NCI-H345 treated with DMSO at 0.1 percent for 48 hours (cell line): ENCODE measurements around the gene ARID5A.
"Not testable (repeated sequence)": the region's sequence is repeated elsewhere in the genome, so short reads cannot be mapped to it uniquely, and the experiment has no call there.

Experiments used
- DNase-seq: peaks from one replicate; lab custom pipeline; 2025; ENCODE audit not compliant: unreplicated experiment; lab: John Stamatoyannopoulos, UW

ARID5A gene

DNA sequence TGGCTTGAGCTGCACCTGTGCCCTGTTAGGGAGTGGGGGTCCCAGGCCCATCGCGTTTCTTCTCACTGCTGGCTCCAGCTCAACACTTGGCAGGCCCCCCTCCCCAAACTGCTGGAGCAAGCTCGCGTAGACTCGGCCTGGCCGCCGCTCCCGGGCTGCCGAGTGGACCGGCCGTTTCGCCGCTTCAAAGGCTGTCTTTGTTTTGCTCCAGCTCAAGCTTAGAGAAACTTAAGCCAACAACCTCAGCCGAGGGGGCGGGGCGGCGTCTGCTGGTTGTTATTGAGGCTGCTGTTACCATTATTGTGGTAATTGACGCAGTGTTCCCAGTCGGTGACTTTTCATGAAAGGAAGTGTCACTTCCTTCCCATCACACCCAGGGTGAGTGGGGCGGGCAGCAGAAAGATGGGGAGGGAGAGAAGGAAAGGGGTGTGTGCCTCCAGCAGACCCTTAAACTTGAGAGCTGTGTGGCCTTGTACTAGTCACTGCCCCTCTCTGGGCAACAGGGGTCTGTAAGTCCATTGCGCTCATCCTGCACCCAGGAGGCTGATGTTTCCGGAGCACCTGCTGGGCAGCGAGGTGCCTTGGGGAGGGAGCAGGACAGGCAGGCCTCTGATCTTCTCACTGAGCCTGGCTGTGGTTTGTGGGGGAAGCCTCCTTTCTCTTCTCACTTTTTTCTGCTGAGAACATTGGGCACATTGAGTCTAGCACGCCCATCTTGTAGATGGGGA lies 2.1 kb downstream of the ARID5A start:
- DNase-seq: no peak

DNA sequence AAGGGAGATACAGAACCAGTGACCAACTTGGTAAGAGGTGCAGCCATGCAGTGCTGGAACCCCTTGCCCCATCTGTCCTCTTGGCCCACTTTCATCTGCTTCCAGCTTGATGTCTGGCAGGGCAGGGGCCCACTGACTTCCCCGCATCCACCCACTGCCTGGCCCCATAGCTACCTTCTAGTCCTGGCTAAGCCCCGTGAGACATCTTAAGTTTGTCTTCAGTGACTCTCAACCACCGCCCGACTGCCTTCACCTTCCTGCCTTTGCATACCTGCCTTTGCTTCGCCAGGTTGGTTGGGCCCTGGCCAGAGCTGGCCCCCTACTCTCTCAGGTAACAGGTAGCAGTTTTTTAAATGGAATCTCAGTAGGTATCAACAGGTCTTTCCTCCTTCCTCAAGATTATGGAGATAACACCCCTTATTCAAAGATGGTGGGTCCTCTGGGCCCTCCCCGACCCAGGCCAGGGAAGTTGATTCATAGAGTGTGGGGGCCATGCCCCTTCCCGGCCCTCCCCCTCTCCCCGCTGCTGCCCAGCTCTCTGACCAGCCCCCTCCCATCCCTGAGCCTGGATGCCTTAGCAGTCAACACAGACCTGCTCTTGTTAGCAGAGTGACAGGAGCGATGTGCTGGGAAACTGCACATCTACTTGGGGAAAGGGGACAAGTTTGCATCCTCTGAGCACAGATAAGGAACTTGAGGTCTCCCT lies 2.8 kb downstream of the ARID5A start:
- no peak for DNase-seq

DNA sequence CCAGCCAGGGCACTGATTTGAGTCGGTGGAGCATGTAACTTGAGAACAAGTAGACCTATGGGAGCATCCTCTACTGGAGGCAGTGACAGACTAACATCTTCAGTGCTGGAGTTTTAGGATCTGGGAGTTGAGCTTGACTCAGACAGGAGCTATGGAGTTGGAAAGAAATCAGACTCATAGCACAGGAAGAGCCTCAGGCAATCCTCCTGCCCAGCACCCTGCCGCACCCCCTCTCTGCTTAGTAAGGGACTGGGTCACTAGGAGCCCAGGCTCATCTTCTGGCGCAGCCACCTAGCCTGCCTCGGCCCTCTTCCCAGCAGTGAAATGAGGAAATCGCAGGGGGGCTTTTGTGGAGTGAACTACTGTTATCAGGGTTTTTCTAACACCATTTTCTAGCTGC lies 3.6 kb downstream of the ARID5A start:
- no peak for DNase-seq

DNA sequence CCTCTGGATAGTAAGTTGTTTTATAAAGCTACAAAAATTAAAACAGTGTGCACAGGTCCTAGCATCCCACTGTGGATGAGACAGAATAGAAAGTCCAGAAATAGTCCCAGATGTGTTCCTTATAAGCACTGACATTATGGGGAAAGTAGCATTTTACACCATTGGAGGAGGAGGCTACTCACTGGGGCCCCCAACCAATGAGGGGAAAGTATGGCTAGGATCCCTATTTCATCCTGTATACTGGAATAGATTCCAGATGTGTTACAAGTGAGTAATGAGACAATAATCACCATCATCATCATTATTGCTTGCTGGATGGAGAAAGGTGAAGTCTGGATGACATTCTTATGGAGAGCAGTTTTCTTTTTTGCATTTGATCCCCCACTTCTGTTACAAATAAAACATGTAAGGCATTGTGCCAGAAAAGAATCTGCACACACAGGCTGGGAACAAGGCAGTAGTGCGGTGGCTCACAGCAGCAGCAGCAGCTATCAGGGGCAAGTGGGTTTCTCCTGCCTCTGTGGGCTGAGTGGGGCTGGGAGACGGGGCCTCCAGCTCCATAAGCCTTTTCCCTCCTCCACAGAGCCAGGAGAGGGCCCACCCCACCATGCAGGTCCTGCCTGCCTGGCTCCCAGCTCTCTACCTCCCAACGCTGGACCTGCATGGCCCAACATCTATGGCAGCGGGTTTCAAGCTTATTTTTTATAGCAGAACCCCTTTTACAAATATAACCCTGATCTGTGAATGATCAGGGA lies 5.0 kb downstream of the ARID5A start:
- DNase-seq: no peak

DNA sequence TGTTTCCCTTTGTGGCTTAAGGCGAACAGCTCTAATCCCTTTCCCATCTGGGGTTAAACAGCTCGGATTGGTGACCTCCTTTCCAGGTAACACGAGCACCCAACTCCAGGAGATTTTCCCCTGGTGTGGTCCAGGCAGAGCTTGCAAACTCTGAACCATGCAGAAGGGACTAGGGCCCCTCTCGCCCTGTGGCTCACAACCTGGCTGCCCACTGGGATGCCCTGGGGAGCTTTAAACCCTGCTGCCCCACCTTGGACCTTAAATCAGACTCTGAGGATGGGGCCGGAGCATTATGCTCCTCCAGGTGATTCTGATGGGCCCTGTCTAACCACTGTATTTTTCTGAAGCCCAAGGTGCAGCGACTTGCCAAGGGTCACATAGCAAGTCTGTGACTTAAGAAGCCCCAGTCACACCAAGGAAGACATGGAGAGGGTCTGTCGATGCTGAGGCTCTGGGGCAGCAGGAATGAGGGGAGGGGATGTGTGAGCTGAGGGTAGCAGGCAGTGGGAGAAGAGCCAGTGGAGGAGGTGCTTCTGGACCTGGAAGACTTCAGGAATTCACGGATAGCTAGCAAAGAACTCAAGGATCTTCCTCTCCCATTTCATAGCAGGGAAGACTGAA lies 5.9 kb downstream of the ARID5A start:
- no peak for DNase-seq

GRCh38 chr2:96546321-96546720 lies 9.8 kb downstream of the ARID5A start:
- no peak for DNase-seq

- no peak for DNase-seq
These were observed 10.2 kb downstream of the ARID5A start for GRCh38 chr2:96546797-96547196.

GRCh38 chr2:96547203-96547641 lies 10.7 kb downstream of the ARID5A start:
- DNase-seq: no peak

GRCh38 chr2:96547731-96548171 lies 11.2 kb downstream of the ARID5A start:
- no peak for DNase-seq

DNA sequence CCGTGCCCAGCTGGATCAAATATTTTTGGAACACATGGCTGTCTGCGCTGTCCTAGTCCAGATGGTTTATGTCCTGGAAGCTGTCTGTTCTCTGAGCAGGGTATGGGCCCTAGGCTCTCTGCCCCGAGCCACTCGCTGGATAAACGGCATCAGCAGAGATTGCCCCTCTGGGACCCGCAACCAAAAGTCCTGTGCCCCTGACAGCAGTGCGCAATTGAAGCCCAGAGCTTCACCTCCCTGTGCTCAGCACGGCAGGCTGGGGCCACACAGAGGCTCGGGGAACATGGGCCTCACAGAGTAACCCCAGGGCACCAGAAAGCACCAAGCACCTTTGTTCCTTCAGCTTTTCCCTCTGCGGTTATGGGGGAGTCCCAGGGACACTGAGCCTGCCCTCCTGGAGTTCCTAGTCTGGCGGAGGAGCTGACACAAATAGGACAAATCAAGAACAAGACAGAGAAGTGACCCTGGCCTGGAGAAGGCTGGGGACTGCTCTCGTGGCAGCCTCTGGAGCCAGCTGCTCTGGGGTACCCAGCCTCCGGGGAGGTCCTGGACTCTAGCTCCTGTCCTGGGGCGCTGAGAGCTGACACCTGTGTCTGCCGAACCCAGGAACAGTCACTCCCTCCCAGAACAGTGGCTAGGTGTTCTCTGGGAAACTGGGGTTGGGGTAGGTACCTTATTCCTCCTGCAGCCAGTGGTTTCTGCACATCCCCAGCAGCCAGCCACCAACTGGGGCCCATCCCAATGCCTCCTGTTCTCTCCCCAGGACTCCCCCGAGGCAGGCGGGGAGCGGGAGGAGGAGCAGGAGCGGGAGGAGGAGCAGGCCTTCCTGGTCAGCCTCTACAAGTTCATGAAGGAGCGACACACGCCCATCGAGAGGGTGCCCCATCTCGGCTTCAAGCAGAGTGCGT lies 12.3 kb downstream of the ARID5A start:
- DNase-seq: no peak

DNA sequence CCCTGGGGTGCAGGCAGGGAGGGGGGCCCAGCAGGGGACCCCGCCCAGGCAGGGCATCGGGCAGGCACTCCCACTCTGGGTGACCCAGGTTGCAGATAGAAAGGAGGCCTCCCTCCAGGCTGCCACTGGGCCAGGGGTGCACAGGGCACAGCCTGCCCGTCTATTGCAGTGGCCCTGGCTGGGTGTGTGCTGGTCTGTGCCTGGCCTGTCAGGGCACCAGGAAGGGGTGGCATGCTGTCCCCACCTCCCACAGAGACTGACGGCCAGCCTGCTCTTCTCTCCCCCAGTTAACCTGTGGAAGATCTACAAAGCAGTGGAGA lies 12.9 kb downstream of the ARID5A start:
- no peak for DNase-seq

- no peak for DNase-seq
These were observed 13.6 kb downstream of the ARID5A start for GRCh38 chr2:96549967-96550786.

DNA sequence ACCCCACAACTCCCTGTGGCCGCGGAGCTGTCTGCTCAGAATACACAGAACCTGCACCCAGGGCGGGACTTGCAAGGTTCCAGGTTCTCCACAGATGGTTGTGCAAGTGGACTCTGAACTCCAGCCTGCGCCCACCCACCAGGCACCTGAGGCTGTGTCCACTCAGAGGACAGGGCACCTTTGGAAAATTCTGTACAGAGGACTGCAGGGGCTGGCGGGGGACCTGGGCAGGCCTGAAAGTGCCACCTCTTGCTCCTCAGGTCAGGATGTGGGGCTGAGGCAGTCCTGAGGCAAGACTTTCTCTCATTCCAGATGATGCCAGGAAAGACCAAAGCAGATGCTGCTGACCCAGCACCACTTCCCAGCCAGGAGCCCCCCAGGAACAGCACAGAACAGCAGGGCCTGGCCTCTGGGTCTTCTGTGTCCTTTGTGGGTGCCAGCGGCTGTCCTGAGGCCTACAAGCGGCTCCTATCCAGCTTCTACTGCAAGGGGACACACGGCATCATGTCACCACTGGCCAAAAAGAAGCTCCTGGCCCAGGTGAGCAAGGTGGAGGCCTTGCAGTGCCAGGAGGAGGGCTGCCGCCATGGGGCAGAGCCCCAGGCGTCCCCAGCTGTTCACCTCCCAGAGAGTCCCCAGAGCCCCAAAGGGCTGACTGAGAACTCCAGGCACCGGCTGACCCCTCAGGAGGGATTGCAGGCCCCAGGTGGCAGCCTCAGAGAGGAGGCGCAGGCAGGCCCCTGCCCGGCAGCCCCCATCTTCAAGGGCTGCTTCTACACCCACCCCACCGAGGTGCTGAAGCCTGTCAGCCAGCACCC lies 14.4 kb downstream of the ARID5A start:
- DNase-seq: no peak

DNA sequence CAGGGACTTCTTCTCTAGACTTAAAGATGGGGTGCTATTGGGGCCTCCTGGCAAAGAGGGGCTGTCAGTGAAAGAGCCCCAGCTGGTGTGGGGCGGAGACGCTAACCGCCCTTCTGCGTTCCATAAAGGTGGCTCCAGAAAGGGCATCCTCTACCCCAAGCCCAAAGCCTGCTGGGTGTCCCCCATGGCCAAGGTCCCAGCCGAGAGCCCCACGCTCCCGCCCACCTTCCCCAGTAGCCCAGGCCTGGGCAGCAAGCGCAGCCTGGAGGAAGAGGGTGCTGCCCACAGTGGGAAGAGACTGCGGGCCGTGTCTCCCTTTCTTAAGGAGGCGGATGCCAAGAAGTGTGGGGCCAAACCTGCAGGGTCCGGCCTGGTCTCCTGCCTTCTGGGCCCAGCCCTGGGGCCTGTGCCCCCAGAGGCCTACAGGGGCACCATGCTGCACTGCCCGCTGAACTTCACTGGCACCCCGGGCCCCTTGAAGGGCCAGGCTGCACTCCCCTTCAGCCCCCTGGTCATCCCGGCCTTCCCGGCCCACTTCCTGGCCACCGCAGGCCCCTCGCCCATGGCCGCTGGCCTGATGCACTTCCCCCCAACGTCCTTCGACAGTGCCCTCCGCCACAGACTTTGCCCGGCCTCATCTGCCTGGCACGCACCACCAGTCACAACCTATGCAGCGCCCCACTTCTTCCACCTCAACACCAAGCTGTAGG lies 15.2 kb downstream of the ARID5A start:
- no peak for DNase-seq

DNA sequence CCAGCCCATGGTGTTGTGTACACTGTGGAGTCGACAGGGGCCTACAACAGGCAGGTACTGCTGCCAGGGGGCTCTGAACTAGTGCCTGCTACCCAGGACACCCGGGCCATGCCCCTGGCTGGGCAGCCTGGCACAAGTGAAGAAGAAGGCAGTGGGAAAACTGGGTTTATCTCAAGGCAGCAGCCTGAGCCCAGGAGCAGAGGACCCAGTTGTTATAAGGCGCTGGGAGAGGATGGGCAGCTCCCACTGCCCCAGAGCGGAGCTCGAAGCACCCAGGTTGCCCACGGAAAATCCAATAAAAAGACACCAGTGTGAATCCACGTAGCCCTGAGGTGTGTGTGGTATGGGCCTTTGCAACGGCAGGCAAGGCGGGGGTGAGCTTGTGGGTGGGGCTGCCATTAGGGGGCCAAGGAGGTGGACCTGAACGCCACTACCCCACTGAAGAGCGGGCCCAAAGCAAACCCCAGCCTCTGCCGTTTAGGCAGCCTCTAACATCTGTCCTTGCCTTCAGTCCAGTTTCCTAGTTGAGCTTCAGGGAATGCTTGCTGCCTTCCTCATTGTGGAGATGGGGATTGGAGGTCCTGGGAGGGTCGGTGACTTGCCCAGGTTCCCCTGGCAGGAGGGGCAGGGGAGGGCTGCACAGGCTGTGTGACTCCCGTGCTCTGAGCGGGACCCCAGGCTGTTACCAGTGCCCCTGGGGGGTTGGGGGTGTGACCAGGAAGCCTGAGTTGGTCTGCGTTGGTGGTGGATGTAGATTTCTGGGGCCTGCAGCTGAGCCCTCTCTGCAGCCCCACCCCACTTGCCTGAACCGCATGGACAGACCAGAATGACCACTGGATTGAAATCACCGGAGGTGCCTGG lies 16.0 kb downstream of the ARID5A start:
- no peak for DNase-seq

GRCh38 chr2:96553176-96553956 lies 16.8 kb downstream of the ARID5A start:
- no peak for DNase-seq

DNA sequence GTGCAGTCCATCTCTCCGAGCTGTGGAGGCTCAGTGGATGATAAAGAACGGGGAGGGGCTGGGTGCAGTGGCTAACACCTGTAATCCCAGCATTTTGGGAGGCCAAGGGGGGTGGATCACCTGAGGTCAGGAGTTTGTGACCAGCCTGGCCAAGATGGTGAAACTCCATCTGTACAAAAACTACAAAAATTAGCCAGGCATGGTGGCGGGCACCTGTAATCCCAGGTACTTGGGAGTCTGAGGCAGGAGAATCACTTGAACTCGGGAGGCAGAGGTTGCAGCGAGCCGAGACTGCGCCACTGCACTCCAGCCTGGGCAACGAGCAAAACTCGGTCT lies 17.4 kb downstream of the ARID5A start:
- DNase-seq: not testable (repeated sequence)
